NCI-H187 (cell line): ENCODE measurements around the gene SSTR4.
"Not testable (repeated sequence)": the region's sequence is repeated elsewhere in the genome, so short reads cannot be mapped to it uniquely, and the experiment has no call there.

Experiments
- DNase-seq, 2 experiments: peaks; one replicate each; lab custom pipeline; 2025; lab: John Stamatoyannopoulos, UW

SSTR4 gene

GRCh38 chr20:23034721-23035671, at the start of gene SSTR4:
TSS of gene SSTR4 (plus strand) at chr20:23035312. CDS start at chr20:23035484, 172 bp downstream.
- no peak for DNase-seq

GRCh38 chr20:22986601-22987000, 48.5 kb upstream of the SSTR4 start:
- DNase-seq = no peak

- not testable (repeated sequence) for DNase-seq
These were observed 43.7 kb upstream of the SSTR4 start for GRCh38 chr20:22991424-22991823.

GRCh38 chr20:22993823-22994222, 41.3 kb upstream of the SSTR4 start:
- no peak for DNase-seq

GRCh38 chr20:22995923-22996322, 39.2 kb upstream of the SSTR4 start:
- DNase-seq = no peak

GRCh38 chr20:22998476-22998875, 36.6 kb upstream of the SSTR4 start:
- DNase-seq = no peak

GRCh38 chr20:22999756-23000155, 35.4 kb upstream of the SSTR4 start:
- DNase-seq = no peak

- DNase-seq = no peak
These were observed 34.7 kb upstream of the SSTR4 start for GRCh38 chr20:23000232-23000947.

- no peak for DNase-seq
These were observed 32.8 kb upstream of the SSTR4 start for GRCh38 chr20:23002276-23002675.

- no peak for DNase-seq
These were observed 32.0 kb upstream of the SSTR4 start for GRCh38 chr20:23003077-23003635.

- DNase-seq = no peak
These were observed 31.1 kb upstream of the SSTR4 start for GRCh38 chr20:23003881-23004460.

GRCh38 chr20:23005776-23006175, 29.3 kb upstream of the SSTR4 start:
- no peak for DNase-seq

GRCh38 chr20:23007462-23007861, 27.6 kb upstream of the SSTR4 start:
- DNase-seq = no peak

GRCh38 chr20:23007886-23008655, 27.0 kb upstream of the SSTR4 start:
- DNase-seq = no peak

- no peak for DNase-seq
These were observed 26.4 kb upstream of the SSTR4 start for GRCh38 chr20:23008667-23009066.

- no peak for DNase-seq
These were observed 25.5 kb upstream of the SSTR4 start for GRCh38 chr20:23009636-23010035.

- DNase-seq = no peak
These were observed 25.0 kb upstream of the SSTR4 start for GRCh38 chr20:23010096-23010495.

GRCh38 chr20:23011008-23011721, 23.9 kb upstream of the SSTR4 start:
- DNase-seq = no peak

- DNase-seq = no peak
These were observed 21.7 kb upstream of the SSTR4 start for GRCh38 chr20:23013429-23013828.

- no peak for DNase-seq
These were observed 17.6 kb upstream of the SSTR4 start for GRCh38 chr20:23017516-23017915.

GRCh38 chr20:23018432-23018831, 16.7 kb upstream of the SSTR4 start:
- no peak for DNase-seq
